HepG2 (cell line): ENCODE results near the gene TBC1D5.

Experiments used
- AKAP8 ChIP-seq: sonication (generic); formaldehyde crosslinking; IDR thresholded peaks from 2 replicates; pipeline ENCODE4 v1.5.1; 2020; ENCODE audit warnings: mild to moderate bottlenecking, missing genetic modification reagents
- BCL3 ChIP-seq: sonication (generic); formaldehyde crosslinking; IDR thresholded peaks from 2 replicates; pipeline ENCODE4 v1.5.1; 2020; ENCODE audit warnings: mild to moderate bottlenecking, missing genetic modification reagents, moderate library complexity
- BRF2 ChIP-seq: sonication (generic); formaldehyde crosslinking; IDR thresholded peaks from 2 replicates; pipeline ENCODE4 v1.8.1; 2022; ENCODE audit warnings: mild to moderate bottlenecking, missing genetic modification reagents
- ELF4 ChIP-seq: sonication (generic); formaldehyde crosslinking; IDR thresholded peaks from 2 replicates; pipeline ENCODE4 v1.5.0; 2020; ENCODE audit warnings: missing genetic modification reagents, mild to moderate bottlenecking, moderate library complexity, borderline replicate concordance
- POLR2A ChIP-seq, 2 experiments: IDR thresholded peaks; 2 replicates each; pipeline ENCODE4 v1.6.1; 2011; ENCODE audit warnings: low read depth in 2 of 2, low read length in 2 of 2, mild to moderate bottlenecking in 1 of 2, moderate library complexity in 1 of 2; ENCODE audit not compliant: insufficient read depth in 1 of 2
- POLR2AphosphoS5 ChIP-seq: IDR thresholded peaks from 2 replicates; pipeline ENCODE4 v1.6.1; 2012; ENCODE audit warnings: low read depth, low read length
- RELA ChIP-seq: sonication (generic); formaldehyde crosslinking; IDR thresholded peaks from 2 replicates; pipeline ENCODE4 v1.4.0; 2020; ENCODE audit warnings: missing genetic modification reagents
- SETDB1 ChIP-seq: sonication (generic); formaldehyde crosslinking; IDR thresholded peaks from 2 replicates; pipeline ENCODE4 v1.5.1; 2020; ENCODE audit warnings: missing genetic modification reagents, mild to moderate bottlenecking, borderline replicate concordance
- YY1 ChIP-seq: IDR thresholded peaks from 2 replicates; pipeline ENCODE4 v1.6.1; 2011; ENCODE audit warnings: low read length, low read depth, moderate library complexity, mild to moderate bottlenecking; ENCODE audit not compliant: insufficient read depth, insufficient replicate concordance
- ZNF232 ChIP-seq: sonication (generic); formaldehyde crosslinking; IDR thresholded peaks from 2 replicates; pipeline ENCODE4 v1.4.0; 2020; ENCODE audit warnings: missing genetic modification reagents, borderline replicate concordance
- ZNF609 ChIP-seq: sonication (generic); formaldehyde crosslinking; IDR thresholded peaks from 2 replicates; pipeline ENCODE4 v1.4.0; 2020; ENCODE audit warnings: mild to moderate bottlenecking, missing genetic modification reagents, borderline replicate concordance
- ZSCAN22 ChIP-seq: sonication (generic); formaldehyde crosslinking; IDR thresholded peaks from 2 replicates; pipeline ENCODE4 v1.4.0; 2020; ENCODE audit warnings: mild to moderate bottlenecking, missing genetic modification reagents

- TF ChIP-seq ZNF609 (CRISPR knock-in tag) (no peak), POLR2AphosphoS5 (no peak), ZSCAN22 (no peak), BRF2 (no peak), ELF4 (CRISPR knock-in tag) (no peak), SETDB1 (CRISPR knock-in tag) (no peak), BCL3 (CRISPR knock-in tag) (no peak), YY1 (no peak), AKAP8 (CRISPR knock-in tag) (no peak), ZNF232 (CRISPR knock-in tag) (no peak), POLR2A (IDR thresholded peaks at IDR 0.05; ENCODE audit: insufficient read depth in 1 of 2, low read depth in 2 of 2, low read length in 2 of 2) (no peak), RELA (no peak)
These were observed 538.3 kb downstream of the TBC1D5 start for GRCh38 chr3:17204049-17204650.
